ENCODE results near the gene DTWD2.

DTWD2 gene

GRCh38 chr5:119011186-119011585, 22.8 kb upstream of the DTWD2 start:
- Histone ChIP-seq H3K9me2 (replicated peaks; ENCODE audit: low read depth, low read length) (no peaks in the 10 kb centered on the region), H4K20me1 (ENCODE audit: insufficient read depth, low read length, poor library complexity, severe bottlenecking) (no peaks in the 10 kb centered on the region), H3K9me3 (ENCODE audit: insufficient read depth, low read depth, low read length) (no peaks in the 10 kb centered on the region), H3K79me2 (ENCODE audit: insufficient read depth, low read length) (no peaks in the 10 kb centered on the region), H3K4me3 (ENCODE audit: low read length, poor library complexity, severe bottlenecking) (no peak overlapping the region), H3K4me1 (ENCODE audit: insufficient read depth, low read length, poor library complexity, severe bottlenecking) (no peaks in the 10 kb centered on the region), H3K9ac (ENCODE audit: low read depth, low read length, poor library complexity, severe bottlenecking) (no peak overlapping the region), H3F3A (ENCODE audit: low read depth) (no peaks in the 10 kb centered on the region), H3K4me2 (ENCODE audit: low read depth, low read length, poor library complexity, severe bottlenecking) (no peak overlapping the region), H2AFZ (ENCODE audit: low read length) (no peak overlapping the region), H3K27me3 (ENCODE audit: insufficient read depth, low read length, poor library complexity, severe bottlenecking) (no peaks in the 10 kb centered on the region), H3K36me3 (ENCODE audit: insufficient read depth, low read length) (no peaks in the 10 kb centered on the region)
- TF ChIP-seq CTCF (conservative IDR thresholded peaks at IDR 0.05; ENCODE audit: low read length) (no peak), EZH2phosphoT487 (IDR thresholded peaks at IDR 0.05; ENCODE audit: borderline replicate concordance) (no peak)

GRCh38 chr5:119010206-119010605, 21.9 kb upstream of the DTWD2 start:
- TF ChIP-seq CTCF (conservative IDR thresholded peaks at IDR 0.05; ENCODE audit: low read length) (no peak), EZH2phosphoT487 (IDR thresholded peaks at IDR 0.05; ENCODE audit: borderline replicate concordance) (no peak)
- H3K4me2 ChIP-seq (ENCODE audit: low read depth, low read length, poor library complexity, severe bottlenecking), result no peak overlapping the region
- H3K9ac ChIP-seq (ENCODE audit: low read depth, low read length, poor library complexity, severe bottlenecking), result no peak overlapping the region
- no peaks in the 10 kb centered on the region for H3K27me3 ChIP-seq (ENCODE audit: insufficient read depth, low read length, poor library complexity, severe bottlenecking)
- no peak overlapping the region for H3K4me3 ChIP-seq (ENCODE audit: low read length, poor library complexity, severe bottlenecking)
- H2AFZ ChIP-seq (ENCODE audit: low read length), result no peak overlapping the region
- H4K20me1 ChIP-seq (ENCODE audit: insufficient read depth, low read length, poor library complexity, severe bottlenecking), result no peaks in the 10 kb centered on the region
- no peaks in the 10 kb centered on the region for H3K79me2 ChIP-seq (ENCODE audit: insufficient read depth, low read length)
- H3K36me3 ChIP-seq (ENCODE audit: insufficient read depth, low read length), result no peaks in the 10 kb centered on the region
- no peaks in the 10 kb centered on the region for H3K9me2 ChIP-seq (replicated peaks; ENCODE audit: low read depth, low read length)
- H3F3A ChIP-seq (ENCODE audit: low read depth), result no peaks in the 10 kb centered on the region
- no peaks in the 10 kb centered on the region for H3K4me1 ChIP-seq (ENCODE audit: insufficient read depth, low read length, poor library complexity, severe bottlenecking)
- H3K9me3 ChIP-seq (ENCODE audit: insufficient read depth, low read depth, low read length), result no peaks in the 10 kb centered on the region

GRCh38 chr5:119009131-119009530, 20.8 kb upstream of the DTWD2 start:
- H3K27me3 ChIP-seq (ENCODE audit: insufficient read depth, low read length, poor library complexity, severe bottlenecking), result no peaks in the 10 kb centered on the region
- no peaks in the 10 kb centered on the region for H3F3A ChIP-seq (ENCODE audit: low read depth)
- no peaks in the 10 kb centered on the region for H3K9me3 ChIP-seq (ENCODE audit: insufficient read depth, low read depth, low read length)
- H2AFZ ChIP-seq (ENCODE audit: low read length), result no peak overlapping the region
- H3K9me2 ChIP-seq (replicated peaks; ENCODE audit: low read depth, low read length), result no peaks in the 10 kb centered on the region
- TF ChIP-seq EZH2phosphoT487 (IDR thresholded peaks at IDR 0.05; ENCODE audit: borderline replicate concordance), result no peak
- TF ChIP-seq CTCF (conservative IDR thresholded peaks at IDR 0.05; ENCODE audit: low read length), result no peak
- no peaks in the 10 kb centered on the region for H3K36me3 ChIP-seq (ENCODE audit: insufficient read depth, low read length)
- no peak overlapping the region for H3K4me3 ChIP-seq (ENCODE audit: low read length, poor library complexity, severe bottlenecking)
- H3K79me2 ChIP-seq (ENCODE audit: insufficient read depth, low read length), result no peaks in the 10 kb centered on the region
- H3K4me1 ChIP-seq (ENCODE audit: insufficient read depth, low read length, poor library complexity, severe bottlenecking), result no peaks in the 10 kb centered on the region
- H4K20me1 ChIP-seq (ENCODE audit: insufficient read depth, low read length, poor library complexity, severe bottlenecking), result no peaks in the 10 kb centered on the region
- no peak overlapping the region for H3K4me2 ChIP-seq (ENCODE audit: low read depth, low read length, poor library complexity, severe bottlenecking)
- H3K9ac ChIP-seq (ENCODE audit: low read depth, low read length, poor library complexity, severe bottlenecking), result no peak overlapping the region
